ENCODE measurements around the gene PLP2.
"Not testable (repeated sequence)": the region's sequence is repeated elsewhere in the genome, so short reads cannot be mapped to it uniquely, and the experiment has no call there.

Gene PLP2

GRCh38 chrX:49162620-49163019 is 9.1 kb upstream of the PLP2 start, which contains the start of gene MAGIX:
Gene MAGIX (plus strand): TSS chrX:49162758. CDS start chrX:49162890, 132 bp downstream.
- Histone ChIP-seq H3K4me3 (ENCODE audit: low read length in 2 of 2) (peak within 1 kb of the TSS; percentile 64), H3K27me3 (ENCODE audit: control insufficient read depth in 2 of 2, insufficient read depth in 2 of 2, low read length in 2 of 2) (no peaks in the 10 kb centered on the region), H3K4me1 (ENCODE audit: control insufficient read depth in 2 of 2, insufficient read depth in 2 of 2, low read length in 2 of 2) (peaks cover 8 to 23% of the 10 kb centered on the region in 2 donors), H3K27ac (ENCODE audit: low read depth in 2 of 2, low read length in 2 of 2) (peak within 1 kb of the TSS; percentile 92), H3K36me3 (ENCODE audit: control insufficient read depth in 2 of 2, insufficient read depth in 2 of 2, low read length in 2 of 2) (no peaks in the 10 kb centered on the region), H3K9ac (ENCODE audit: low read depth in 1 of 2, low read length in 2 of 2) (peak within 1 kb of the TSS; percentile 56 to 81), H3K9me3 (ENCODE audit: control insufficient read depth in 2 of 2, low read length in 2 of 2) (no peaks in the 10 kb centered on the region)

GRCh38 chrX:49163555-49164419 is 7.9 kb upstream of the PLP2 start:
- Histone ChIP-seq H3K4me3 (ENCODE audit: low read length in 2 of 2) (peak overlapping the region; percentile 64), H3K27ac (ENCODE audit: low read depth in 2 of 2, low read length in 2 of 2) (peak overlapping the region; percentile 92), H3K9ac (ENCODE audit: low read depth in 1 of 2, low read length in 2 of 2) (peak overlapping the region; percentile 56 to 81)

GRCh38 chrX:49164589-49165360 is 6.9 kb upstream of the PLP2 start:
- Histone ChIP-seq H3K9ac (ENCODE audit: low read depth in 1 of 2, low read length in 2 of 2) (no peak overlapping the region), H3K27me3 (ENCODE audit: control insufficient read depth in 2 of 2, insufficient read depth in 2 of 2, low read length in 2 of 2) (no peaks in the 10 kb centered on the region), H3K4me1 (ENCODE audit: control insufficient read depth in 2 of 2, insufficient read depth in 2 of 2, low read length in 2 of 2) (peaks cover 8 to 23% of the 10 kb centered on the region in 2 donors), H3K27ac (ENCODE audit: low read depth in 2 of 2, low read length in 2 of 2) (peak overlapping the region; percentile 92), H3K9me3 (ENCODE audit: control insufficient read depth in 2 of 2, low read length in 2 of 2) (no peaks in the 10 kb centered on the region), H3K36me3 (ENCODE audit: control insufficient read depth in 2 of 2, insufficient read depth in 2 of 2, low read length in 2 of 2) (no peaks in the 10 kb centered on the region), H3K4me3 (ENCODE audit: low read length in 2 of 2) (no peak overlapping the region)

More at GRCh38 chrX:49163555-49164419, 7.9 kb upstream of the PLP2 start:
- Histone ChIP-seq H3K27me3 (ENCODE audit: control insufficient read depth in 2 of 2, insufficient read depth in 2 of 2, low read length in 2 of 2) (no peaks in the 10 kb centered on the region), H3K4me1 (ENCODE audit: control insufficient read depth in 2 of 2, insufficient read depth in 2 of 2, low read length in 2 of 2) (peaks cover 8 to 23% of the 10 kb centered on the region in 2 donors), H3K36me3 (ENCODE audit: control insufficient read depth in 2 of 2, insufficient read depth in 2 of 2, low read length in 2 of 2) (no peaks in the 10 kb centered on the region), H3K9me3 (ENCODE audit: control insufficient read depth in 2 of 2, low read length in 2 of 2) (no peaks in the 10 kb centered on the region)

- H3K9ac ChIP-seq (ENCODE audit: low read depth in 1 of 2, low read length in 2 of 2), result peak overlapping the region; percentile 68 to 73
- no peaks in the 10 kb centered on the region for H3K36me3 ChIP-seq (ENCODE audit: control insufficient read depth in 2 of 2, insufficient read depth in 2 of 2, low read length in 2 of 2)
- peak overlapping the region; percentile 50 to 69 for H3K4me3 ChIP-seq (ENCODE audit: low read length in 2 of 2)
- H3K27ac ChIP-seq (ENCODE audit: low read depth in 2 of 2, low read length in 2 of 2), result peak overlapping the region; percentile 93 to 94
- no peaks in the 10 kb centered on the region for H3K27me3 ChIP-seq (ENCODE audit: control insufficient read depth in 2 of 2, insufficient read depth in 2 of 2, low read length in 2 of 2)
- H3K4me1 ChIP-seq (ENCODE audit: control insufficient read depth in 2 of 2, insufficient read depth in 2 of 2, low read length in 2 of 2), result peaks cover 8 to 23% of the 10 kb centered on the region in 2 donors
- no peaks in the 10 kb centered on the region for H3K9me3 ChIP-seq (ENCODE audit: control insufficient read depth in 2 of 2, low read length in 2 of 2)
Observed at GRCh38 chrX:49165901-49166881, 5.5 kb upstream of the PLP2 start.

- Histone ChIP-seq H3K9ac (ENCODE audit: low read depth in 1 of 2, low read length in 2 of 2) (peak overlapping the region; percentile 68 to 73), H3K9me3 (ENCODE audit: control insufficient read depth in 2 of 2, low read length in 2 of 2) (no peaks in the 10 kb centered on the region), H3K4me3 (ENCODE audit: low read length in 2 of 2) (peak overlapping the region; percentile 50 to 69), H3K36me3 (ENCODE audit: control insufficient read depth in 2 of 2, insufficient read depth in 2 of 2, low read length in 2 of 2) (no peaks in the 10 kb centered on the region), H3K4me1 (ENCODE audit: control insufficient read depth in 2 of 2, insufficient read depth in 2 of 2, low read length in 2 of 2) (peaks cover 8 to 23% of the 10 kb centered on the region in 2 donors), H3K27ac (ENCODE audit: low read depth in 2 of 2, low read length in 2 of 2) (peak overlapping the region; percentile 93 to 94), H3K27me3 (ENCODE audit: control insufficient read depth in 2 of 2, insufficient read depth in 2 of 2, low read length in 2 of 2) (no peaks in the 10 kb centered on the region)
Observed at GRCh38 chrX:49166914-49167739, 4.6 kb upstream of the PLP2 start.

- Histone ChIP-seq H3K4me3 (ENCODE audit: low read length in 2 of 2) (peak overlapping the region; percentile 50 to 69), H3K27me3 (ENCODE audit: control insufficient read depth in 2 of 2, insufficient read depth in 2 of 2, low read length in 2 of 2) (no peaks in the 10 kb centered on the region), H3K9ac (ENCODE audit: low read depth in 1 of 2, low read length in 2 of 2) (peak overlapping the region; percentile 68 to 73), H3K9me3 (ENCODE audit: control insufficient read depth in 2 of 2, low read length in 2 of 2) (no peaks in the 10 kb centered on the region), H3K27ac (ENCODE audit: low read depth in 2 of 2, low read length in 2 of 2) (peak overlapping the region; percentile 93 to 94), H3K36me3 (ENCODE audit: control insufficient read depth in 2 of 2, insufficient read depth in 2 of 2, low read length in 2 of 2) (no peaks in the 10 kb centered on the region), H3K4me1 (ENCODE audit: control insufficient read depth in 2 of 2, insufficient read depth in 2 of 2, low read length in 2 of 2) (peaks cover 9 to 23% of the 10 kb centered on the region in 2 donors)
Observed at GRCh38 chrX:49167740-49168108, 4.0 kb upstream of the PLP2 start.

- Histone ChIP-seq H3K4me3 (ENCODE audit: low read length in 2 of 2) (peak overlapping the region; percentile 68 to 75), H3K9ac (ENCODE audit: low read depth in 1 of 2, low read length in 2 of 2) (peak overlapping the region; percentile 89 to 90), H3K4me1 (ENCODE audit: control insufficient read depth in 2 of 2, insufficient read depth in 2 of 2, low read length in 2 of 2) (peaks cover 8 to 20% of the 10 kb centered on the region in 2 donors), H3K9me3 (ENCODE audit: control insufficient read depth in 2 of 2, low read length in 2 of 2) (no peaks in the 10 kb centered on the region), H3K36me3 (ENCODE audit: control insufficient read depth in 2 of 2, insufficient read depth in 2 of 2, low read length in 2 of 2) (peaks cover 3 to 7% of the 10 kb centered on the region in 2 donors), H3K27me3 (ENCODE audit: control insufficient read depth in 2 of 2, insufficient read depth in 2 of 2, low read length in 2 of 2) (no peaks in the 10 kb centered on the region), H3K27ac (ENCODE audit: low read depth in 2 of 2, low read length in 2 of 2) (peak overlapping the region; percentile 92 to 95)
Observed at GRCh38 chrX:49172280-49172780, 632 bp downstream of the PLP2 start.

GRCh38 chrX:49173544-49173943 is 1.8 kb downstream of the PLP2 start:
- Histone ChIP-seq H3K4me1 (ENCODE audit: control insufficient read depth in 2 of 2, insufficient read depth in 2 of 2, low read length in 2 of 2) (peaks cover 8 to 20% of the 10 kb centered on the region in 2 donors), H3K27ac (ENCODE audit: low read depth in 2 of 2, low read length in 2 of 2) (peak overlapping the region; percentile 92 to 95), H3K4me3 (ENCODE audit: low read length in 2 of 2) (peak overlapping the region in 1 of 2 donors; percentile 75)
- not testable (repeated sequence) for H3K9ac ChIP-seq (ENCODE audit: low read depth in 1 of 2, low read length in 2 of 2); H3K36me3 ChIP-seq (ENCODE audit: control insufficient read depth in 2 of 2, insufficient read depth in 2 of 2, low read length in 2 of 2); H3K27me3 ChIP-seq (ENCODE audit: control insufficient read depth in 2 of 2, insufficient read depth in 2 of 2, low read length in 2 of 2); H3K9me3 ChIP-seq (ENCODE audit: control insufficient read depth in 2 of 2, low read length in 2 of 2)

All from mucosa of rectum (tissue), 2 donors.